GM18951 (cell line): ENCODE results near the gene MAP1LC3A.

Experiments
- POLR2A ChIP-seq: IDR thresholded peaks from 4 replicates; pipeline ENCODE4 v1.6.1; 2011; ENCODE audit warnings: mild to moderate bottlenecking; ENCODE audit not compliant: insufficient read length, insufficient read depth; ENCODE audit errors: extremely low read depth
- in situ Hi-C: fragments of 300-500 bp; cut with MboI; formaldehyde crosslinking; loops from one replicate; pipeline ENCODE4 v1.12.0; 2022; ENCODE audit warnings: low sequenced_read_pairs, mixed read lengths, inconsistent platforms; ENCODE audit not compliant: unreplicated experiment

The MAP1LC3A gene

GRCh38 chr20:34578521-34578920, 20.0 kb downstream of the MAP1LC3A start:
- in situ Hi-C loops: no loop called here
- TF ChIP-seq POLR2A: no peak

- no peak for TF ChIP-seq POLR2A
- in situ Hi-C loops: no loop called here
Measured at GRCh38 chr20:34579191-34579978, 20.9 kb downstream of the MAP1LC3A start.

GRCh38 chr20:34579979-34580940, 21.7 kb downstream of the MAP1LC3A start:
- in situ Hi-C loops: no loop called here
- TF ChIP-seq POLR2A: no peak

- in situ Hi-C loops: no loop called here
- TF ChIP-seq POLR2A: no peak
Measured at GRCh38 chr20:34581341-34582184, 23.0 kb downstream of the MAP1LC3A start.

- no peak for TF ChIP-seq POLR2A
- in situ Hi-C loops: no loop called here
Measured at GRCh38 chr20:34582221-34582620, 23.7 kb downstream of the MAP1LC3A start.

GRCh38 chr20:34582911-34583310, 24.4 kb downstream of the MAP1LC3A start:
- in situ Hi-C loops: no loop called here
- TF ChIP-seq POLR2A: no peak

GRCh38 chr20:34583544-34583943, 25.0 kb downstream of the MAP1LC3A start:
- no peak for TF ChIP-seq POLR2A
- in situ Hi-C loops: no loop called here

- TF ChIP-seq POLR2A: no peak
- in situ Hi-C loops: no loop called here
Measured at GRCh38 chr20:34585019-34585418, 26.5 kb downstream of the MAP1LC3A start.

- in situ Hi-C loops: no loop called here
- TF ChIP-seq POLR2A: no peak
Measured at GRCh38 chr20:34586488-34587163, 28.1 kb downstream of the MAP1LC3A start.

- TF ChIP-seq POLR2A: no peak
- in situ Hi-C loops: no loop called here
Measured at GRCh38 chr20:34595377-34596184, 37.1 kb downstream of the MAP1LC3A start.

- in situ Hi-C loops: no loop called here
- no peak for TF ChIP-seq POLR2A
Measured at GRCh38 chr20:34600892-34601653, 42.6 kb downstream of the MAP1LC3A start.
